WTC11 (cell line): ENCODE results near the gene ESYT1. TPM values are rescaled to one million over a fixed set of nuclear protein-coding genes. Genes with fewer than 3 reads are reported as not detected.

Experiments used
- ATAC-seq: fragments of 200-7000 bp; cut with Tn5 transposase; 2 replicates; pipeline ENCODE4 v1.10.0; 2021; ENCODE audit warnings: mild to moderate bottlenecking, moderate library complexity
- CTCF ChIA-PET: fragments of 300-600 bp; sonication (Branson Sonifier 250); formaldehyde crosslinking; loops from one replicate; lab custom pipeline; 2021; ENCODE audit warnings: antibody characterized with exemption; lab: Charles Lee
- POLR2A ChIA-PET: fragments of 350-600 bp; sonication (Branson Sonifier 250); formaldehyde crosslinking; loops from one replicate; lab custom pipeline; 2021; ENCODE audit warnings: antibody characterized with exemption; lab: Charles Lee
- DNase-seq: peaks from one replicate; pipeline ENCODE4 v3.0.0; 2021; ENCODE audit warnings: low spot score
- H3K27ac Mint-ChIP-seq: 2 replicates; pipeline ENCODE4 v1.8.0; 2021; ENCODE audit warnings: mixed read lengths
- H3K27me3 Mint-ChIP-seq: 2 replicates; pipeline ENCODE4 v1.8.0; 2021; ENCODE audit warnings: low read depth, mild to moderate bottlenecking, moderate library complexity, mixed read lengths
- H3K36me3 Mint-ChIP-seq: 2 replicates; pipeline ENCODE4 v1.8.0; 2021; ENCODE audit warnings: mixed read lengths
- H3K4me1 Mint-ChIP-seq: 2 replicates; pipeline ENCODE4 v1.8.0; 2022; ENCODE audit warnings: mixed read lengths
- H3K4me3 Mint-ChIP-seq: 2 replicates; pipeline ENCODE4 v1.8.0; 2021; ENCODE audit warnings: mild to moderate bottlenecking, moderate library complexity, mixed read lengths
- H3K9me3 Mint-ChIP-seq: 2 replicates; pipeline ENCODE4 v1.8.0; 2021; ENCODE audit warnings: mixed read lengths
- CTCF ChIP-seq: fragments of 200-600 bp; IDR thresholded peaks from 2 replicates; pipeline ENCODE4 v1.8.0; 2022; ENCODE audit warnings: antibody characterized with exemption
- ZNF396 ChIP-seq: fragments of 250-450 bp; sonication (Bioruptor Pico); IDR thresholded peaks from 2 replicates; pipeline ENCODE4 v1.8.0; 2021; ENCODE audit warnings: mild to moderate bottlenecking, moderate library complexity, borderline replicate concordance
- total RNA-seq: library from RNA; stranded (reverse); gene quantifications from 3 replicates; pipeline ENCODE4 v1.2.3, GENCODE V29; 2021

ESYT1 gene
- total RNA-seq, 1 experiment from 2014 or later, result 80.1 TPM

- Mint-ChIP-seq H3K9me3 (no peaks in the 10 kb centered on the region), H3K4me3 (no peak overlapping the region), H3K27me3 (peaks cover 3% of the 10 kb centered on the region; the same call in 1 of the 2 replicates), H3K36me3 (peaks cover 2% of the 10 kb centered on the region; the same call in 1 of the 2 replicates), H3K4me1 (peaks cover 31% of the 10 kb centered on the region), H3K27ac (peak overlapping the region; percentile 48)
- CTCF ChIA-PET, result interaction anchor here (1.8 kb wide), 1 partner anchor 13 kb away, joined by 7 read pairs; no protein-coding TSS in a partner anchor
- no peak for ATAC-seq
- POLR2A ChIA-PET, result no interaction called here
- peak; percentile 70 for DNase-seq
- peak; percentile 51 for TF ChIP-seq CTCF
- no peak for TF ChIP-seq ZNF396
These were observed 65.0 kb downstream of the ESYT1 start for GRCh38 chr12:56193025-56193578.

Other genes starting within 250 kb of the ESYT1 start
- 55.5 to 61.7 TPM (median 57.3 TPM) in 3 replicates for gene PYM1, start 200.4 kb upstream of the ESYT1 start, total RNA-seq
- 19.8 to 25.5 TPM (median 23.6 TPM) in 3 replicates for gene DGKA, start 197.1 kb upstream of the ESYT1 start, total RNA-seq
- gene PMEL, start 162.2 kb upstream of the ESYT1 start, total RNA-seq, result 72.2 to 86.5 TPM (median 79.3 TPM) in 3 replicates
- gene CDK2, start 161.4 kb upstream of the ESYT1 start, total RNA-seq, result 37.6 to 44.1 TPM (median 43.1 TPM) in 3 replicates
- 55.0 to 65.8 TPM (median 64.3 TPM) in 3 replicates for gene RAB5B, start 154.2 kb upstream of the ESYT1 start, total RNA-seq
- gene SUOX, start 131.0 kb upstream of the ESYT1 start, total RNA-seq, result 20.3 to 23.2 TPM (median 23.2 TPM) in 3 replicates
- gene IKZF4, start 107.2 kb upstream of the ESYT1 start, total RNA-seq, result 13.6 to 14.9 TPM (median 14.8 TPM) in 3 replicates
- 66.4 to 77.2 TPM (median 73.4 TPM) in 3 replicates for gene RPS26, start 86.3 kb upstream of the ESYT1 start, total RNA-seq
- gene ERBB3, start 48.1 kb upstream of the ESYT1 start, total RNA-seq, result 49.2 to 64.3 TPM (median 52.4 TPM) in 3 replicates
- 198 to 249 TPM (median 199 TPM) in 3 replicates for gene PA2G4, start 23.7 kb upstream of the ESYT1 start, total RNA-seq
- 4,004 to 4,366 TPM (median 4,314 TPM) in 3 replicates for gene RPL41, start 11.6 kb upstream of the ESYT1 start, total RNA-seq
- 11.3 to 13.6 TPM (median 13.1 TPM) in 3 replicates for gene ZC3H10, start 10.0 kb upstream of the ESYT1 start, total RNA-seq
- gene MYL6B, start 24.3 kb downstream of the ESYT1 start, total RNA-seq, result 171 to 180 TPM (median 173 TPM) in 3 replicates
- gene MYL6, start 30.1 kb downstream of the ESYT1 start, total RNA-seq, result 835 to 932 TPM (median 844 TPM) in 3 replicates
- gene SMARCC2, start 61.2 kb downstream of the ESYT1 start, total RNA-seq, result 72.8 to 77.9 TPM (median 76.8 TPM) in 3 replicates
- 45.5 to 57.4 TPM (median 48.7 TPM) in 3 replicates for gene RNF41, start 93.7 kb downstream of the ESYT1 start, total RNA-seq
- 42.7 to 47.9 TPM (median 47.5 TPM) in 3 replicates for gene NABP2, start 96.1 kb downstream of the ESYT1 start, total RNA-seq
- 0.26 to 0.62 TPM (median 0.46 TPM) in 3 replicates for gene SLC39A5, start 101.8 kb downstream of the ESYT1 start, total RNA-seq
- 33.0 to 41.2 TPM (median 38.6 TPM) in 3 replicates for gene ANKRD52, start 130.1 kb downstream of the ESYT1 start, total RNA-seq
- gene COQ10A, start 138.7 kb downstream of the ESYT1 start, total RNA-seq, result 22.7 to 26.2 TPM (median 24.4 TPM) in 3 replicates
- gene CS, start 172.1 kb downstream of the ESYT1 start, total RNA-seq, result 241 to 275 TPM (median 246 TPM) in 3 replicates
- gene CNPY2, start 187.7 kb downstream of the ESYT1 start, total RNA-seq, result 171 to 193 TPM (median 192 TPM) in 3 replicates
- 46.7 to 58.0 TPM (median 57.5 TPM) in 3 replicates for gene PAN2, start 205.7 kb downstream of the ESYT1 start, total RNA-seq
- 2.9 to 3.0 TPM (median 2.9 TPM) in 3 replicates for gene IL23A, start 210.6 kb downstream of the ESYT1 start, total RNA-seq
- 53.2 to 54.5 TPM (median 54.5 TPM) in 3 replicates for gene STAT2, start 231.8 kb downstream of the ESYT1 start, total RNA-seq
- 0.11 TPM in 1 of 3 replicates, not detected in the others for gene APOF, start 234.6 kb downstream of the ESYT1 start, total RNA-seq